Endothelial cell (in vitro differentiated cells): ENCODE results near the gene DOK3. TPM values are rescaled to one million over a fixed set of nuclear protein-coding genes. Genes with fewer than 3 reads are reported as not detected.

Experiments used
- DNase-seq: peaks from one replicate; pipeline ENCODE4 v3.0.0; 2021; ENCODE audit warnings: low spot score
- H3K27ac Mint-ChIP-seq: one replicate; pipeline ENCODE4 v1.8.0; 2021; ENCODE audit warnings: mixed read lengths, inconsistent platforms; ENCODE audit not compliant: unreplicated experiment
- H3K27me3 Mint-ChIP-seq: one replicate; pipeline ENCODE4 v1.8.0; 2021; ENCODE audit warnings: mild to moderate bottlenecking, moderate library complexity, mixed read lengths, inconsistent platforms; ENCODE audit not compliant: unreplicated experiment
- H3K36me3 Mint-ChIP-seq: one replicate; pipeline ENCODE4 v1.8.0; 2021; ENCODE audit warnings: mild to moderate bottlenecking, low read depth, mixed read lengths, inconsistent platforms; ENCODE audit not compliant: unreplicated experiment
- H3K4me1 Mint-ChIP-seq: one replicate; pipeline ENCODE4 v1.8.0; 2021; ENCODE audit warnings: mild to moderate bottlenecking, mixed read lengths, inconsistent platforms; ENCODE audit not compliant: unreplicated experiment
- H3K4me3 Mint-ChIP-seq: one replicate; pipeline ENCODE4 v1.8.0; 2021; ENCODE audit warnings: mild to moderate bottlenecking, mixed read lengths, inconsistent platforms; ENCODE audit not compliant: unreplicated experiment
- H3K9me3 Mint-ChIP-seq: one replicate; pipeline ENCODE4 v1.8.0; 2021; ENCODE audit warnings: mixed read lengths, inconsistent platforms; ENCODE audit not compliant: unreplicated experiment
- total RNA-seq: library from RNA; stranded (reverse); fragmentation: NEBNext Ultra II Directional; extraction: Animal tissue kit (Norgen Biotek cat#: 25700); gene quantifications from one replicate; pipeline ENCODE4 v1.2.1, GENCODE V29; 2021; ENCODE audit not compliant: unreplicated experiment
- TF ChIP-seq, protein P1 (sequence below): fragments of 200-600 bp; sonication (generic); IDR thresholded peaks from one replicate; pipeline ENCODE4 v1.5.0; 2021; ENCODE audit warnings: antibody characterized with exemption; ENCODE audit not compliant: unreplicated experiment

Gene DOK3
- total RNA-seq, 1 donor from 2014 or later = 51.4 TPM

DNA sequence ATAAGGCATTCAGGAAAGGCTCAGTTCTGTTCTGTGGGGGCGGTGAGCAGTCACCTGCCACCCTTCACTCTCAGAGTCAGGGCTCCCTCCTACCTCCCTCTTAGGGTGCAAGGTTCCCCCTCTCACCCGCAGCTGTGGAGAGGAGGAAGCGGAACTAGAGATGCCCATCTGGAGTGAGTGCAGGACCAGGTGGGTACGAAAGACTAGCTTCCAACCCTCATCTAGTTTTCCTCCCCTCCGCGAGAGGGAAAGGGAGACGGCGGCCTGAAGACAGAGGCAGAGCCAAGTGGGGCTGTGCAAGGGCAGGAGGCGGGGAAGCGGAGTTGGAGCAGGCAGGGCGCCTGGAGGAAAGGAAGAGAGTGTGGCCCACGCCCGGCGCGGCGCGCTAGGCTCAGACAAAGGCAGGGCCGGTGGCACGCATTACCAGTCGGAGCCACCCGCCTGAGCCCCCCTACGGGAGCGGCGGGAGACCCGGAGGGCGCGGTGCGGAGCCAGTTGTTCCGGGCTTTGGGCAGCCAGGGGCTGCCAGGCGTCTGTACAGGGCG is 55.7 kb downstream of the DOK3 start:
- H3K4me1 Mint-ChIP-seq = peaks cover 7% of the 10 kb centered on the region

DNA sequence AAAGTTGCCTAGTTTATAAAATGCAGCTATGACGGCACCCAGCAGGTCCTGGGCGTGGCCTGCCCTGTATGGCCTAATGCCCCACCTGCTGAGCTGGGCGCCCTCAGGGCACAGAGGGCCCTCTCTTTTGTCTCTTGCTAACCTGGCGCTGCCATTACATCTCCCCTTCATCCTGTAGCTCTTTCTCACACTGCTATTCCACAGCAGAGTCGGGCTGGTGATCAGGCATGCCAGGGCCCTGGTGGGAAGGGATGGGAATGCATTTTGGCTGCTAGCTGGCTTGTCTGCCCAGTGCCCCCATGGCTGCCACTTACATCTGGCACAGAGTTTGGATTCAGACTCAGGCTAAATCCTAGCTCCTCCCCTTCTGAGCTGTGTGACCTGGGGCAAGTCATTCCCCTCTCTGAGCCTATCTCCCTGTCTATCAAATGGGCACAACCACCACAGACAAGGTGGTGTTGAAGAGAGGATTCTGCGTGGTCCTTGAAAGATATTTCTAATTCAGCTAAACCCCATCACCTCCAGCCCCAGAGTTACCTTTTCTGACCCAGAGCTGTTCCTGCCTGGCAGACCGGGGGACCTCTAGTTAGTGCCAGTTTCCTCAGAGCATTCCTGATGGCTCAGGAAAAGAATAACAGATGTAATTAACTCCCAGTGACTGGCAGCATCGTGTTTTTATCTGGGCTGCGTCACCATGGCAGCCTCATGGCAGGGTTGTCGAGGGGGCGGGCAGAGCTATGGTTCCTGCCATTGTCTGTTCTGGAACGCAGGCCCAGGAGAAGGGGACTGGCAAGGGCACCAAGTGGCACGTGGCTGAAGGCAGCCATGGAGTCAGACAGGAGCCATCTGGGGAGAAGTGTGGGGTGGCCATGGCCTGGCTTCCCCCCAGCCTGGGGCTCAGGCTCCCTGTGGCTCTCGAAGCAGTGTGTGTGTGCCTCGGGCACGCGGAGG is 56.7 kb downstream of the DOK3 start:
- TF ChIP-seq, protein P1, sequence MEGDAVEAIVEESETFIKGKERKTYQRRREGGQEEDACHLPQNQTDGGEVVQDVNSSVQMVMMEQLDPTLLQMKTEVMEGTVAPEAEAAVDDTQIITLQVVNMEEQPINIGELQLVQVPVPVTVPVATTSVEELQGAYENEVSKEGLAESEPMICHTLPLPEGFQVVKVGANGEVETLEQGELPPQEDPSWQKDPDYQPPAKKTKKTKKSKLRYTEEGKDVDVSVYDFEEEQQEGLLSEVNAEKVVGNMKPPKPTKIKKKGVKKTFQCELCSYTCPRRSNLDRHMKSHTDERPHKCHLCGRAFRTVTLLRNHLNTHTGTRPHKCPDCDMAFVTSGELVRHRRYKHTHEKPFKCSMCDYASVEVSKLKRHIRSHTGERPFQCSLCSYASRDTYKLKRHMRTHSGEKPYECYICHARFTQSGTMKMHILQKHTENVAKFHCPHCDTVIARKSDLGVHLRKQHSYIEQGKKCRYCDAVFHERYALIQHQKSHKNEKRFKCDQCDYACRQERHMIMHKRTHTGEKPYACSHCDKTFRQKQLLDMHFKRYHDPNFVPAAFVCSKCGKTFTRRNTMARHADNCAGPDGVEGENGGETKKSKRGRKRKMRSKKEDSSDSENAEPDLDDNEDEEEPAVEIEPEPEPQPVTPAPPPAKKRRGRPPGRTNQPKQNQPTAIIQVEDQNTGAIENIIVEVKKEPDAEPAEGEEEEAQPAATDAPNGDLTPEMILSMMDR = no peak
- peaks cover 10% of the 10 kb centered on the region for H3K36me3 Mint-ChIP-seq
- H3K27ac Mint-ChIP-seq = no peak overlapping the region
- no peaks in the 10 kb centered on the region for H3K9me3 Mint-ChIP-seq
- H3K27me3 Mint-ChIP-seq = peaks cover 24% of the 10 kb centered on the region
- peaks cover 11% of the 10 kb centered on the region for H3K4me1 Mint-ChIP-seq
- no peak overlapping the region for H3K4me3 Mint-ChIP-seq
- DNase-seq = no peak

More for the DNA sequence above, 55.7 kb downstream of the DOK3 start:
- Mint-ChIP-seq H3K27me3 (peaks cover 24% of the 10 kb centered on the region), H3K9me3 (no peaks in the 10 kb centered on the region), H3K36me3 (peaks cover 3% of the 10 kb centered on the region), H3K27ac (no peak overlapping the region), H3K4me3 (peak overlapping the region; percentile 80)
- DNase-seq = no peak
- TF ChIP-seq, protein P1 = no peak

Other genes with a start within 250 kb of the DOK3 start
- gene RAB24, start 206.1 kb downstream of the DOK3 start, total RNA-seq = 15.9 TPM
- 198 TPM for gene PRELID1, start 206.0 kb downstream of the DOK3 start, total RNA-seq
- gene MXD3, start 197.9 kb downstream of the DOK3 start, total RNA-seq = 6.4 TPM
- gene LMAN2, start 158.2 kb downstream of the DOK3 start, total RNA-seq = 137 TPM
- 21.8 TPM for gene RGS14, start 151.9 kb downstream of the DOK3 start, total RNA-seq
- not detected for gene SLC34A1, start 125.4 kb downstream of the DOK3 start, total RNA-seq
- gene PFN3, start 109.2 kb downstream of the DOK3 start, total RNA-seq = not detected
- 1.4 TPM for gene F12, start 100.3 kb downstream of the DOK3 start, total RNA-seq
- gene GRK6, start 83.2 kb downstream of the DOK3 start, total RNA-seq = 33.1 TPM
- 0.97 TPM for gene PRR7, start 63.0 kb downstream of the DOK3 start, total RNA-seq
- gene DBN1, start 36.2 kb downstream of the DOK3 start, total RNA-seq = 315 TPM
- 238 TPM for gene PDLIM7, start 12.2 kb downstream of the DOK3 start, total RNA-seq
- 125 TPM for gene DDX41, start 7.1 kb upstream of the DOK3 start, total RNA-seq
- 97.6 TPM for gene FAM193B, start 44.7 kb upstream of the DOK3 start, total RNA-seq
- gene TMED9, start 82.4 kb upstream of the DOK3 start, total RNA-seq = 271 TPM
- 34.6 TPM for gene B4GALT7, start 90.3 kb upstream of the DOK3 start, total RNA-seq